Transverse colon (tissue), 4 donors: ENCODE measurements around the gene PCSK5. TPM values are rescaled to one million over a fixed set of nuclear protein-coding genes. Genes with fewer than 3 reads are reported as not detected.
A peak's percentile ranks its signal among the peaks of the same experiment; 100 is the strongest.

Experiments used
- DNase-seq: peaks from one replicate; pipeline ENCODE4 v3.0.0-alpha.2; 2019
- H3K27ac ChIP-seq, 4 donors: fragments of 200-600 bp; sonication (generic); 2 replicates each; pipeline ENCODE4 v1.5.1; 2016 to 2018; ENCODE audit warnings: inconsistent platforms in 4 of 4
- H3K27me3 ChIP-seq: fragments of 200-600 bp; sonication (generic); 2 replicates; pipeline ENCODE4 v1.5.1; 2017; ENCODE audit warnings: inconsistent platforms
- H3K36me3 ChIP-seq, 4 donors: fragments of 200-600 bp; sonication (generic); 2 replicates each; pipeline ENCODE4 v1.5.1; 2017 to 2019; ENCODE audit warnings: inconsistent platforms in 4 of 4
- H3K4me1 ChIP-seq, 4 donors: fragments of 200-600 bp; sonication (generic); 2 replicates each; pipeline ENCODE4 v1.5.1; 2017 to 2020; ENCODE audit warnings: inconsistent platforms in 4 of 4
- H3K4me3 ChIP-seq, 4 donors: fragments of 200-600 bp; sonication (generic); 1 replicate in 1 of 4; 2 replicates in 3 of 4; pipeline versions ENCODE4 v1.5.1 to v1.6.1; 2017 to 2019; ENCODE audit warnings: inconsistent platforms in 4 of 4
- H3K9me3 ChIP-seq, 2 donors: fragments of 200-600 bp; sonication (generic); 2 replicates each; pipeline ENCODE4 v1.5.1; 2017 to 2019; ENCODE audit warnings: inconsistent platforms in 2 of 2
- EP300 ChIP-seq: sonication (generic); formaldehyde crosslinking; IDR thresholded peaks from one replicate; pipeline ENCODE4 v1.6.1; 2017; ENCODE audit warnings: antibody characterized with exemption, low read depth
- POLR2A ChIP-seq: fragments of 450-650 bp; IDR thresholded peaks from one replicate; pipeline ENCODE4 v1.6.1; 2016; ENCODE audit warnings: antibody characterized with exemption, mild to moderate bottlenecking, moderate library complexity
- POLR2AphosphoS5 ChIP-seq, 3 donors: sonication (generic); formaldehyde crosslinking; IDR thresholded peaks; one replicate each; pipeline ENCODE4 v1.6.1; 2016; ENCODE audit warnings: antibody characterized with exemption in 3 of 3
- WGBS, 2 donors: methylation state at CpG; one replicate each; pipeline ENCODE4 v1.1.5; 2018; ENCODE audit warnings: low coverage in 1 of 2; 5-methylcytosine and 5-hydroxymethylcytosine counted together
- in situ Hi-C, 4 donors: fragments of 200-750 bp; cut with MboI; loops; one replicate each; pipeline versions ENCODE4 v1.15.0 to v1.15.1; 2017; ENCODE audit warnings: low sequenced_read_pairs in 3 of 4, low pct_ligation_motif_present in 1 of 4, low pct_unique_long_range_greater_than_20kb in 1 of 4
- intact Hi-C: fragments of 100-400 bp; cut with DNase I; formaldehyde crosslinking; loops from one replicate; pipeline ENCODE4 v1.15.1; 2023; ENCODE audit warnings: low total_unique reads
- total RNA-seq, 4 donors: library from RNA; depleted of rRNA; stranded (reverse); fragments of >200 nt; gene quantifications; one replicate each; pipeline ENCODE4 v1.1.0, GENCODE V29; 2016
- TF ChIP-seq, protein P1 (sequence below), 5 experiments: fragments of 200-600 bp in 3 of 5; fragments of 450-650 bp in 2 of 5; sonication (generic) in 3 of 5; IDR thresholded peaks; 1 replicate in 2 of 5; 2 replicates in 3 of 5; pipeline ENCODE4 v1.5.1; 2016 to 2017; ENCODE audit warnings: antibody characterized with exemption in 5 of 5, inconsistent platforms in 3 of 5, mild to moderate bottlenecking in 2 of 5, moderate library complexity in 1 of 5

PCSK5 gene
- total RNA-seq, 4 donors from 2014 or later: 110 to 248 (median 127) TPM

DNA sequence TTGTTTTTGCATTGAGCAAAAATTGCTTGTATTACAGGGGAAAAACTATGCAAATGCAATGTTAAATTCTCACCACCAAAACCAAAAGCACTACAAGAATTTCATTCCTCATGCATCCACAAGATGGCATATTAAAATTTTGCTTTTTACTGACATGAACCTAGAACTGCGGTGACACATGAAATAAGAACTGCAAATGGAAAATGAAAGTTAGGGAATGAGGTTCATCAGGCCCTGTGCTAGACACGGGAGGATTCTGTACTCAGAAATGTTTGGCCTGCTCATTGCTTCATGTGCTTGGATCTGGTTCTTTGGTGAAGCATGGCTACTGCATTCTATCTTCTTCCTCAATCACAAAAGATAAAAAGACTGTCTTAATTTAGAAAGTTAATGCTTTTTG is 512.9 kb downstream of the PCSK5 start:
- WGBS, 2 donors: 0 to 4% methylated on average over 2 of the region's 2 CpGs
- H3K27me3 ChIP-seq: no peaks in the 10 kb centered on the region
- H3K9me3 ChIP-seq: no peaks in the 10 kb centered on the region
- peak overlapping the region in 1 of 4 donors; percentile 12 for H3K4me3 ChIP-seq
- TF ChIP-seq, protein P1, sequence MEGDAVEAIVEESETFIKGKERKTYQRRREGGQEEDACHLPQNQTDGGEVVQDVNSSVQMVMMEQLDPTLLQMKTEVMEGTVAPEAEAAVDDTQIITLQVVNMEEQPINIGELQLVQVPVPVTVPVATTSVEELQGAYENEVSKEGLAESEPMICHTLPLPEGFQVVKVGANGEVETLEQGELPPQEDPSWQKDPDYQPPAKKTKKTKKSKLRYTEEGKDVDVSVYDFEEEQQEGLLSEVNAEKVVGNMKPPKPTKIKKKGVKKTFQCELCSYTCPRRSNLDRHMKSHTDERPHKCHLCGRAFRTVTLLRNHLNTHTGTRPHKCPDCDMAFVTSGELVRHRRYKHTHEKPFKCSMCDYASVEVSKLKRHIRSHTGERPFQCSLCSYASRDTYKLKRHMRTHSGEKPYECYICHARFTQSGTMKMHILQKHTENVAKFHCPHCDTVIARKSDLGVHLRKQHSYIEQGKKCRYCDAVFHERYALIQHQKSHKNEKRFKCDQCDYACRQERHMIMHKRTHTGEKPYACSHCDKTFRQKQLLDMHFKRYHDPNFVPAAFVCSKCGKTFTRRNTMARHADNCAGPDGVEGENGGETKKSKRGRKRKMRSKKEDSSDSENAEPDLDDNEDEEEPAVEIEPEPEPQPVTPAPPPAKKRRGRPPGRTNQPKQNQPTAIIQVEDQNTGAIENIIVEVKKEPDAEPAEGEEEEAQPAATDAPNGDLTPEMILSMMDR (IDR thresholded peaks at IDR 0.05): peak; percentile 44 to 81 (median 53)
- TF ChIP-seq POLR2A (no peak), EP300 (no peak), POLR2AphosphoS5 (IDR thresholded peaks at IDR 0.05) (peak in 1 of 3 donors; percentile 12)
- no peaks in the 10 kb centered on the region for H3K36me3 ChIP-seq
- intact Hi-C loops (no loop called here), in situ Hi-C loops (loop anchor here in 1 of 4 donors (10.0 kb wide), 1 partner anchor 251 kb away; no protein-coding TSS in a partner anchor)
- H3K4me1 ChIP-seq: peaks cover 3 to 24% (median 16%) of the 10 kb centered on the region in 4 donors
- H3K27ac ChIP-seq: peak overlapping the region; percentile 36 to 70 (median 64)
- no peak for DNase-seq

DNA sequence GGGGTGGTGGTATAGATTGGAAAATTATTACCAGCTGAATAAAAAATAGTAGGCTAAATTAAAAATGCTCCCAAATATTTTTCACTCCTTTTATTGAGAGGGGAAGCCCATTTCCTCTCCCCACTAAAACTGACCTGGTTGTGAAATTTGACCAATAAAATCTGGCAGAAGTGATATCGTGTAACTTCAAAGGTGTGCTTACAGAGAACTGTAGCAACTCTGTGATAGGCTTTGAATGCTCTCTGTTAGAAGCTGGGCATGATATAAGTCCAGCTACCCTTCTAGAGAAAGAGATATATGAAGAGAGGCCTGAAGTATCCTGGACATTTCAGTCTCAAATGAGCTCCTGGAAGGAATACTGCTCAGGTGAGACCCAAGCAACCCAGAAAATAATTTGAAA is 513.9 kb downstream of the PCSK5 start:
- peaks cover 3 to 24% (median 16%) of the 10 kb centered on the region in 4 donors for H3K4me1 ChIP-seq
- intact Hi-C loops (no loop called here), in situ Hi-C loops (loop anchor here in 1 of 4 donors (10.0 kb wide), 1 partner anchor 250 kb away; no protein-coding TSS in a partner anchor)
- no peak overlapping the region for H3K27ac ChIP-seq
- no peak for DNase-seq
- H3K36me3 ChIP-seq: no peaks in the 10 kb centered on the region
- no peaks in the 10 kb centered on the region for H3K9me3 ChIP-seq
- H3K4me3 ChIP-seq: no peak overlapping the region
- TF ChIP-seq EP300: no peak
- H3K27me3 ChIP-seq: no peaks in the 10 kb centered on the region
- 30 to 45% methylated on average over 1 of the region's 1 CpG for whole genome bisulfite sequencing, 2 donors

DNA sequence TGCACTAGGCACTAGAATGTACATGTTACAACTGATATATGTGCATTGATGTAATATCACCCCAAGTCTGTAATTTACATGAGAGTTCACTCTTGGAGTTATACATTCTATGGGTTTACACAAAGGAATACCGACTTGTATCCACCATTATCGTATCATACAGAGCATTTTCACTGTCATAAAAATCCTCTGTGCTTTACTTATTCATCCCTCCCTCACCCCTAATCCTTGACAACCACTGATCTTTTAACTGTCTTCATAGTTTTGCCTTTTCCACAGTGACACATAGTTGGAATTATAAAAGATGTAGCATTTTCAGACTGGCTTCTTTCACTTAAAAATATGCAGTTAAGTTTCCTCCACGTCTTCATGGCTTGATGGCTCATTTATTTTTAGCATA is 514.9 kb downstream of the PCSK5 start:
- Histone ChIP-seq H3K27ac (no peak overlapping the region), H3K4me1 (peaks cover 3 to 24% (median 16%) of the 10 kb centered on the region in 4 donors), H3K36me3 (no peaks in the 10 kb centered on the region), H3K27me3 (no peaks in the 10 kb centered on the region), H3K9me3 (no peaks in the 10 kb centered on the region), H3K4me3 (no peak overlapping the region)
- TF ChIP-seq POLR2A: no peak
- no peak for TF ChIP-seq POLR2AphosphoS5 (IDR thresholded peaks at IDR 0.05)
- TF ChIP-seq, protein P1 (IDR thresholded peaks at IDR 0.05): no peak
- TF ChIP-seq EP300: no peak
- intact Hi-C loops: no loop called here
- no peak for DNase-seq
- 76 to 79% methylated on average over 3 of the region's 3 CpGs for whole genome bisulfite sequencing, 2 donors
- in situ Hi-C loops: loop anchor here in 1 of 4 donors (10.0 kb wide), 1 partner anchor 249 kb away; no protein-coding TSS in a partner anchor

DNA sequence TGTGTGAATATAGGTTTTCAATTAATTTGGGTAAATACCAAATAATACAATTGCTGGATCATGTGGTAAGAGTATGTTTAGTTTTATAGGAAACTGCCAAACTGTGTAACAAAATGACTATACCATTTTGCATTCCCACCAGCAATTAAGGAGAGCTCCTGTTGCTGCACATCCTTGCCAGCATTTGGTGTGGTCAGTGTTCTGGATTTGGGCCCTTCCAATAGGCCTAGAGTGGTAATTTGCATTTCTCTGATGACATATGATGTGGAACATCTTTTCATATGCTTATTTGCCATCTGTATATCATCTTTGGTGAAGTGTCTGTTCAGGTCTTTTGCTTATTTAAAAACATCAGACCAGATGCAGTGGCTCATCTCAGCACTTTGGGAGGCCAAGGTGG is 515.4 kb downstream of the PCSK5 start:
- in situ Hi-C loops: loop anchor here in 1 of 4 donors (10.0 kb wide), 1 partner anchor 249 kb away; no protein-coding TSS in a partner anchor
- H3K27me3 ChIP-seq: no peaks in the 10 kb centered on the region
- intact Hi-C loops: no loop called here

More for the DNA sequence above, 515.4 kb downstream of the PCSK5 start:
- no peak overlapping the region for H3K4me3 ChIP-seq
- TF ChIP-seq POLR2A (no peak), POLR2AphosphoS5 (IDR thresholded peaks at IDR 0.05) (no peak), EP300 (no peak)
- TF ChIP-seq, protein P1 (IDR thresholded peaks at IDR 0.05): no peak
- no peaks in the 10 kb centered on the region for H3K9me3 ChIP-seq
- DNase-seq: no peak
- no peaks in the 10 kb centered on the region for H3K36me3 ChIP-seq
- H3K27ac ChIP-seq: no peak overlapping the region
- peaks cover 3 to 24% (median 16%) of the 10 kb centered on the region in 4 donors for H3K4me1 ChIP-seq
